K562 (cell line): ENCODE results near the gene LIN7A.

Experiments
- JUND ChIP-seq, 2 experiments: IDR thresholded peaks; 2 replicates in 1 of 2; 3 replicates in 1 of 2; pipeline ENCODE4 v1.6.1; 2011; ENCODE audit warnings: borderline replicate concordance in 2 of 2, low read depth in 2 of 2, low read length in 2 of 2, improper control_type of control experiment in 1 of 2, missing biosample characterization in 1 of 2, missing genetic modification characterization in 1 of 2, missing genetic modification reagents in 1 of 2
- LARP7 ChIP-seq: fragments of 450-650 bp; IDR thresholded peaks from 2 replicates; pipeline ENCODE4 v1.6.1; 2016
- TF ChIP-seq, protein P1 (sequence below), 3 experiments: IDR thresholded peaks in 2 of 3; conservative IDR thresholded peaks in 1 of 3; 2 replicates each; pipeline ENCODE4 v1.5.1; 2011 to 2012; ENCODE audit warnings: low read length in 3 of 3, mild to moderate bottlenecking in 3 of 3, control low read depth in 2 of 3, improper control_type of control experiment in 1 of 3, inconsistent platforms in 1 of 3, low read depth in 1 of 3, mixed read lengths in 1 of 3, moderate library complexity in 1 of 3; ENCODE audit not compliant: insufficient read depth in 2 of 3
- TF ChIP-seq, protein P2 (sequence below): sonication (generic); formaldehyde crosslinking; IDR thresholded peaks from 2 replicates; pipeline ENCODE4 v1.5.0; 2020; ENCODE audit warnings: missing genetic modification reagents

DNA sequence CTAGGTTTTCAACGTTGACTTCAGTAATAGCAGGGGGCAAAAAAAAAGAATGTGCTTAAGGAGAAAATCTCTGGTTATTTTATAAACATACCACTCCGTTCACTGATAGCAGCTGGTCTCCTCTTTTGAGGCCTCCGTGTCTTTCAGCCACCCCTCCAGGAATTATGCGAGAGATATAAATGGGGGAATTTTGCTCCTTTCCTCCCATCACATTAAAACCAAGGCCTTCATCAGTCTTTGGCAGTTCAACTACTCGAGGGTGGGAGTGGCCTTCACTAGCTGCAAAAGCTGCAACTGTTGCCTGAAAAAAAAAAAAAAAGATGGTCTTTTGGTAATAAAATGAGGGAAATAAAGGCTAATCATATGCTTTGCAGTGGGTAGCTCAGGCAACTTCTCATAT, 92.1 kb downstream of the LIN7A start:
- no peak for TF ChIP-seq LARP7
- no peak for TF ChIP-seq JUND (IDR thresholded peaks at IDR 0.05; ENCODE audit: borderline replicate concordance, low read depth, low read length)
- no peak for TF ChIP-seq JUND (tag; IDR thresholded peaks at IDR 0.05; ENCODE audit: borderline replicate concordance, low read depth, low read length)
- TF ChIP-seq, protein P1, sequence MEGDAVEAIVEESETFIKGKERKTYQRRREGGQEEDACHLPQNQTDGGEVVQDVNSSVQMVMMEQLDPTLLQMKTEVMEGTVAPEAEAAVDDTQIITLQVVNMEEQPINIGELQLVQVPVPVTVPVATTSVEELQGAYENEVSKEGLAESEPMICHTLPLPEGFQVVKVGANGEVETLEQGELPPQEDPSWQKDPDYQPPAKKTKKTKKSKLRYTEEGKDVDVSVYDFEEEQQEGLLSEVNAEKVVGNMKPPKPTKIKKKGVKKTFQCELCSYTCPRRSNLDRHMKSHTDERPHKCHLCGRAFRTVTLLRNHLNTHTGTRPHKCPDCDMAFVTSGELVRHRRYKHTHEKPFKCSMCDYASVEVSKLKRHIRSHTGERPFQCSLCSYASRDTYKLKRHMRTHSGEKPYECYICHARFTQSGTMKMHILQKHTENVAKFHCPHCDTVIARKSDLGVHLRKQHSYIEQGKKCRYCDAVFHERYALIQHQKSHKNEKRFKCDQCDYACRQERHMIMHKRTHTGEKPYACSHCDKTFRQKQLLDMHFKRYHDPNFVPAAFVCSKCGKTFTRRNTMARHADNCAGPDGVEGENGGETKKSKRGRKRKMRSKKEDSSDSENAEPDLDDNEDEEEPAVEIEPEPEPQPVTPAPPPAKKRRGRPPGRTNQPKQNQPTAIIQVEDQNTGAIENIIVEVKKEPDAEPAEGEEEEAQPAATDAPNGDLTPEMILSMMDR (IDR thresholded peaks at IDR 0.05 in 2 of 3, conservative IDR thresholded peaks at IDR 0.05 in 1 of 3; ENCODE audit: insufficient read depth in 2 of 3, low read depth in 1 of 3, low read length in 3 of 3), result no peak
- TF ChIP-seq, protein P2, sequence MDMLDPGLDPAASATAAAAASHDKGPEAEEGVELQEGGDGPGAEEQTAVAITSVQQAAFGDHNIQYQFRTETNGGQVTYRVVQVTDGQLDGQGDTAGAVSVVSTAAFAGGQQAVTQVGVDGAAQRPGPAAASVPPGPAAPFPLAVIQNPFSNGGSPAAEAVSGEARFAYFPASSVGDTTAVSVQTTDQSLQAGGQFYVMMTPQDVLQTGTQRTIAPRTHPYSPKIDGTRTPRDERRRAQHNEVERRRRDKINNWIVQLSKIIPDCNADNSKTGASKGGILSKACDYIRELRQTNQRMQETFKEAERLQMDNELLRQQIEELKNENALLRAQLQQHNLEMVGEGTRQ, result no peak
